ENCODE measurements around the gene PYGB.
"Not testable (repeated sequence)": the region's sequence is repeated elsewhere in the genome, so short reads cannot be mapped to it uniquely, and the experiment has no call there.

PYGB gene

GRCh38 chr20:25258476-25258805 is 10.6 kb downstream of the PYGB start:
- DNase-seq (ENCODE audit: low read depth): no peak
- no peak overlapping the region for H3K4me3 ChIP-seq (ENCODE audit: low read depth, low read length)
- TF ChIP-seq, protein P1, sequence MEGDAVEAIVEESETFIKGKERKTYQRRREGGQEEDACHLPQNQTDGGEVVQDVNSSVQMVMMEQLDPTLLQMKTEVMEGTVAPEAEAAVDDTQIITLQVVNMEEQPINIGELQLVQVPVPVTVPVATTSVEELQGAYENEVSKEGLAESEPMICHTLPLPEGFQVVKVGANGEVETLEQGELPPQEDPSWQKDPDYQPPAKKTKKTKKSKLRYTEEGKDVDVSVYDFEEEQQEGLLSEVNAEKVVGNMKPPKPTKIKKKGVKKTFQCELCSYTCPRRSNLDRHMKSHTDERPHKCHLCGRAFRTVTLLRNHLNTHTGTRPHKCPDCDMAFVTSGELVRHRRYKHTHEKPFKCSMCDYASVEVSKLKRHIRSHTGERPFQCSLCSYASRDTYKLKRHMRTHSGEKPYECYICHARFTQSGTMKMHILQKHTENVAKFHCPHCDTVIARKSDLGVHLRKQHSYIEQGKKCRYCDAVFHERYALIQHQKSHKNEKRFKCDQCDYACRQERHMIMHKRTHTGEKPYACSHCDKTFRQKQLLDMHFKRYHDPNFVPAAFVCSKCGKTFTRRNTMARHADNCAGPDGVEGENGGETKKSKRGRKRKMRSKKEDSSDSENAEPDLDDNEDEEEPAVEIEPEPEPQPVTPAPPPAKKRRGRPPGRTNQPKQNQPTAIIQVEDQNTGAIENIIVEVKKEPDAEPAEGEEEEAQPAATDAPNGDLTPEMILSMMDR (IDR thresholded peaks at IDR 0.05; ENCODE audit: low read depth, low read length): no peak
- no peak for TF ChIP-seq MAX (IDR thresholded peaks at IDR 0.05; ENCODE audit: low read depth, low read length)
- TF ChIP-seq MYC (IDR thresholded peaks at IDR 0.05; ENCODE audit: low read depth, low read length): no peak
- no peak for TF ChIP-seq POLR2A (IDR thresholded peaks at IDR 0.05; ENCODE audit: extremely low read depth, insufficient read length)

- no peak for DNase-seq (ENCODE audit: low read depth)
- H3K4me3 ChIP-seq (ENCODE audit: low read depth, low read length): no peak overlapping the region
- TF ChIP-seq MAX (IDR thresholded peaks at IDR 0.05; ENCODE audit: low read depth, low read length): no peak
- TF ChIP-seq, protein P1 (IDR thresholded peaks at IDR 0.05; ENCODE audit: low read depth, low read length): no peak
- no peak for TF ChIP-seq POLR2A (IDR thresholded peaks at IDR 0.05; ENCODE audit: extremely low read depth, insufficient read length)
- no peak for TF ChIP-seq MYC (IDR thresholded peaks at IDR 0.05; ENCODE audit: low read depth, low read length)
Observed at GRCh38 chr20:25258828-25259227, 10.9 kb downstream of the PYGB start.

DNA sequence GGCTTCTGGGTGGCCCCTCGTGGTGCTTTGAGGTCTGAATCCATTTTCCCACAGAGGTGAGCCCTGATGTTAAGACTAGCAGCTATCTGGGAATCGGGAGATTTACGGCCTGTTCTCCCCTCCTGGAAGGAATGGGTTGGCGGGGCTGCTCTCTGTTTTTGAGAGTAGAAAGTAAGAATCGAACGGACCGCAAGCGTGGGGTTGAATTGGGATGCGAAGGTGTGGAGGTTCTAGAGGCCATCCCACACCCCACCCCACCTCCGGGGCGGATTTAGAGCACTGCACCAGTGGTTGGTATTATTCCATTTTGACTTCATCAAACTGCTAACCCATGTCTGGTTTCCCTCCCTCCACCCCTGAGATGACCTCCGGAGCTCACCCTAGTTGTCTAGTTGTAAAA is 11.5 kb downstream of the PYGB start:
- H3K4me3 ChIP-seq (ENCODE audit: low read depth, low read length): no peak overlapping the region
- no peak for DNase-seq (ENCODE audit: low read depth)
- TF ChIP-seq MYC (IDR thresholded peaks at IDR 0.05; ENCODE audit: low read depth, low read length): no peak
- TF ChIP-seq POLR2A (IDR thresholded peaks at IDR 0.05; ENCODE audit: extremely low read depth, insufficient read length): no peak
- no peak for TF ChIP-seq MAX (IDR thresholded peaks at IDR 0.05; ENCODE audit: low read depth, low read length)
- TF ChIP-seq, protein P1 (IDR thresholded peaks at IDR 0.05; ENCODE audit: low read depth, low read length): no peak

- DNase-seq (ENCODE audit: low read depth): no peak
- no peak overlapping the region for H3K4me3 ChIP-seq (ENCODE audit: low read depth, low read length)
- no peak for TF ChIP-seq MYC (IDR thresholded peaks at IDR 0.05; ENCODE audit: low read depth, low read length)
- TF ChIP-seq POLR2A (IDR thresholded peaks at IDR 0.05; ENCODE audit: extremely low read depth, insufficient read length): no peak
- TF ChIP-seq, protein P1 (IDR thresholded peaks at IDR 0.05; ENCODE audit: low read depth, low read length): no peak
- TF ChIP-seq MAX (IDR thresholded peaks at IDR 0.05; ENCODE audit: low read depth, low read length): no peak
Observed at GRCh38 chr20:25259788-25260254, 11.9 kb downstream of the PYGB start.

- H3K4me3 ChIP-seq (ENCODE audit: low read depth, low read length); DNase-seq (ENCODE audit: low read depth): not testable (repeated sequence)
Observed at GRCh38 chr20:25260770-25261437, 13.0 kb downstream of the PYGB start.

GRCh38 chr20:25269057-25269832 is 21.4 kb downstream of the PYGB start:
- no peak for TF ChIP-seq MAX (IDR thresholded peaks at IDR 0.05; ENCODE audit: low read depth, low read length)
- TF ChIP-seq POLR2A (IDR thresholded peaks at IDR 0.05; ENCODE audit: extremely low read depth, insufficient read length): no peak
- TF ChIP-seq, protein P1 (IDR thresholded peaks at IDR 0.05; ENCODE audit: low read depth, low read length): no peak
- no peak for TF ChIP-seq MYC (IDR thresholded peaks at IDR 0.05; ENCODE audit: low read depth, low read length)
- H3K4me3 ChIP-seq (ENCODE audit: low read depth, low read length): no peak overlapping the region
- no peak for DNase-seq (ENCODE audit: low read depth)
